Stimulated activated naive CD4-positive, alpha-beta T cell treated with Interleukin-2 at 50 U/mL for 16 hours (primary cell): ENCODE data around the gene MUC5AC.
"Not testable (repeated sequence)": the region's sequence is repeated elsewhere in the genome, so short reads cannot be mapped to it uniquely, and the experiment has no call there.

ENCODE experiments used
- DNase-seq: peaks from one replicate; lab custom pipeline; 2025; lab: John Stamatoyannopoulos, UW

MUC5AC gene

DNA sequence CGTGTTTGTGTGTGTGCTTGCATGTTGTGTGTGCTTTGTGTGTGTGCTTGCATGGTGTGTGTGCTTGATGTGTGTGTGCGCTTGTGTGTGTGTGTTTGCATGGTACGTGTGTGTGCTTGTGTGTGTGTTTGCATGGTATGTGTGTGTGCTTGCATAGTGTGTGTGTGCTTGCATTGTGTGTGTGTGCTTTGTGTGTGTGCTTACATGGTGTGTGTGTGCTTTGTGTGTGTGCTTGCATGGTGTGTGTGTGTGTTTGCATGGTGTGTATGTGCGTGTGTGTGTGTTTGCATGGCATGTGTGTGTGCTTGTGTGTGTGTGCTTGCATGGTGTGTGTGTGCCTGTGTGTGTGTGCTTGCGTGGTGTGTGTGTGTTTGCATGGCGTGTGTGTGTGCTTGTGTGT is 10.0 kb upstream of the MUC5AC start:
- DNase-seq, result no peak

DNA sequence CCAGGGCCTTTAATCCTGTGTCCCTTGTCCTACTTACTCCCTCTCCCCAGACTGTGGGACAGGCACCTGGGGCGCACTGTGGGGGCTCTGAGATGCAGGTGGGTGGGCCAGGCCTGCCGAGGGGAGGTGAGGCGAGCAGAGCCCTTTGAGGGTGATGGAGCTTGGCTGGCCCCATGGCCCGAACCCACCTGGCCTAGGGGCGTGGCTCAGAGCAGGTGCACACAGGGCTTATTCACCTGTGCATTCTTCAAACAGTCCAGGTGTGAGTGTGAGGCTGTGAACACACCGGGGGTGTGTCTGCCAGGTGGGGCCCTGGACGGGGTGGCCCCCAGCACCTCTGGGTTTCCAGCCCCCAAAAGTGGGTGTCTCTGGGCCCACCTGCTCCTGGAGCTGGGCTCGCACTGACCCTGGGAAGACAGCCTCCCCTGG is 9.0 kb upstream of the MUC5AC start:
- DNase-seq, result no peak

DNA sequence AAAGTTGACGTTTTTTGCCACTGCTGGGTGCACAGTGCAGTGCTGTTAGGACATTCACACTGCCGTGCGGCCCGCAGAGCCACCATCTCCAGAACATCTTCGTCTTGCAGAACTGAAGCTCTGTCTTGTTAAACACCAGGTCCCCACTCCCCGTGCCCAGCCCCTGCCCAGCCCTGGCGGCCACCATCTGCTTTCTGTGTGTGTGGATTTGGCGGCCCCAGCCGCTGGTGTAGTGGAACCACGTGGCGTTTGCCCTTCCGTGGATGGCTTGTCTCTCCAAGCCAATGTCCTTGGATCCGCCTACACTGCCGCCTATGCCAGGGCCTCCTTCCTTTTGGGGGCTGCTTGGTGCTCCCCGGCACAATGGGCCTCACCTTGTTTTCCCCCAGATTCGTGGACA is 8.2 kb upstream of the MUC5AC start:
- DNase-seq, result no peak

- no peak for DNase-seq
Observed at GRCh38 chr11:1150116-1150515, 7.6 kb upstream of the MUC5AC start.

- no peak for DNase-seq
Observed at GRCh38 chr11:1150769-1151365, 6.9 kb upstream of the MUC5AC start.

DNA sequence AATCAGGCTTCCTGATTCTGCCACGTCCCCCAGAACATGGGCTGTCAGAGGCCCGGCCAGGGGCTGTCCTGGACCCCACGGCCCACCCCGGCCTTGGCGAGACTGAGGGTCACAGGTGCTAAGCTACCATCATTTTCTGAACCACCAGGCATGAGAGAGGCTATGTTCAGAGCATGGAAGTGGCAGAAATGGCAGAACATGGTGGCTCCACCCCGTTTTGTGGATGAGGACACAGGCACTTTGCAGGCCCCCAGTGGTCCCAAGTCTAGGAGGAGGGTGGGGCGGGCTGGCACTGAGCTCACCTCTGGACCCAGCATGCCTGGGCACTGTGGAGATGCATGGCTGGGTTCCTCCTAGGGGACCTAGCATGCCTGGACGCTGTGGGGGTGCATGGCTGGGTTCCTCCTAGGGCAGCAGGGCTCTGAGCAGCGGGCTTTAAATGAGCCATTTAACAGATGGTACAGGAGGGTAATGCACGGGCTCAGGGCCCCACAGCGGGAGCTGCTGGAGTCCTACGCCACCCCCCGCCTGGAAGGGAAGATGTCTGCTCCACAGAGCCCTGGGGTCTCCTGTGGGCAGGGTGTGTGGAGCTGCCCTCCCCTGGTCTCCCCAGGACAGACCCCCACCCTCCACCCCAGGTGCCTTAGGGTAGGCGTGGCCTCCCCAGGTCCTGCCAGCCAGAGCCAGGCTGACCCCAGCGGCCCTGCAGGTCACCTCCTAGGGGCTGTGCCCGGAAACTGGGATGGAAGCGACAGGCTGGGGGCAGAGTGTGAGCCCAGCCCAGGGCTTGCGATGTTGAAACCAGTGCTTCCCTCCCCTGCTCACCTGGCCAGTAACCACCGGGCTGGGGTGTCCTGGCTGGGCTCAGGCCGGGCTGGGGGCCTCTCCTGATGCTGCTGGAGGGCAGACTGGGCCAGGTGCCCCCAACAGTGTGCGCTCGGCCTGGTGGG is 6.1 kb upstream of the MUC5AC start:
- DNase-seq, result no peak

GRCh38 chr11:1152316-1153104 is 5.2 kb upstream of the MUC5AC start:
- no peak for DNase-seq

DNA sequence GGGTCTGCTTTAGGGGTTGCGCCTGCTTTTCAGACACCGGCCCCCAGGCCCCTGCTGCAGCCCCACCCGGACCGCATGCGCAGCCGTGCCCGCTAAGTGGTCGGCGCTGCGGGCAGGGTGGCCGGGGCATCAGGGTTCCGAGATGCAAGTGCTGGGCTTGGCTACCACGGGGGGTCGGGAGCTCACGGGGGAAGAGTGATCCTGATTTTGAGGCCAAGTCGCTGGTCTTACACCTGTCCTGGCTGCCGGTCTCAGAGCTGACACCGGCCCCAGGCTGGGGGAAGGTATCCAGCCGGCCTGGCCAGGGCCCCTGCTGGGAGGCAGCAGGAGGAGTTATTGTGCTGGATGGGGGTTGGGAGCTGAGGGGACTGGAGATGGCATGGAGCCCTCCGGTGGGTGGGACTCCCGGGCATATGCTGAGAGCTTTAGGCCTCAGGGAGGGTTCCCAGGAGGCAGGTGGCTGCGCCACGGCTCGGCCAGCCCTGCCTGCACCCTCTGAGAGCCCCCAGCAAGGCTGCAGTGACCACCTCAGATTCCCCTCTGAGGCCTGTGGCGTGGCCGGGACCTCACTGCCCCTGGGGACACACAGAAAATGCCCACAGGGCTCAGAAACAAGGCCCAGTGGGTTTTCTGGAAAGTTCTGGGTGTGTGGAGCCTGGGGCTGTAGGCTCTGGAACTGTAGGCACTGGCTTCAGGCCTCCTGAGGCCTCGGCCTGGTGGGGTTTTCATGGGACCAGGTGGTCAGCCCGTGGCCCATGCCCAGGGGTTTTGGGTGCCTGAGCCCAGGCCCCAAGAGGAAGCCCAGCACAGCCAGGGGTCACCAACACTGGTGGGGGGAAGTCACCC is 4.4 kb upstream of the MUC5AC start:
- DNase-seq, result no peak

DNA sequence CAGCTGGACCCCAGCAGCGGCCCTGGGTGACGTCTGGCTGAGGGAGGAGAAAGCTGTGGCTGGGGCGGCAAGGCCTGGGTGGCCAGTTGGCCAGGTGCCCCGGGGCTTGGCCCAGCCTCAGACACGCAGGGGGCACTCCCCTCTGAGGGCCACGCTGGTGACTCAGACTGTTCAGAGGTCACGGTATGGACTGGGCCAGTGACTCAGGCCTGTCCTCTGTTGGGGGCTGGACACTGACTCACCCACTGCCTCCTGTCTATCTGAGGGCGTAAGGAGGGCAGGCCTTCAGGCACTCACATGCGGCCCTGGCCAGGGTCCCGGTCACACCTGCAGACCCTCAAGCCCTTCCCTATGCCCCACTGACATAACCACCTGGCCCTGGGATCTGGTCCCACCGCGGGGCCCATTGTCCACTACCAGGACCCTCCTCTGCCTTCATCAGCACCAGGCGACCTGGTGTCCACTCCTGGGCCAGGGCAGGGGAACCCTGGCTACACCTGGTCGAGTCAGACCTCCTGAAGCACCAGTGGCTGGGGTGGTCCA is 3.7 kb upstream of the MUC5AC start:
- no peak for DNase-seq

DNA sequence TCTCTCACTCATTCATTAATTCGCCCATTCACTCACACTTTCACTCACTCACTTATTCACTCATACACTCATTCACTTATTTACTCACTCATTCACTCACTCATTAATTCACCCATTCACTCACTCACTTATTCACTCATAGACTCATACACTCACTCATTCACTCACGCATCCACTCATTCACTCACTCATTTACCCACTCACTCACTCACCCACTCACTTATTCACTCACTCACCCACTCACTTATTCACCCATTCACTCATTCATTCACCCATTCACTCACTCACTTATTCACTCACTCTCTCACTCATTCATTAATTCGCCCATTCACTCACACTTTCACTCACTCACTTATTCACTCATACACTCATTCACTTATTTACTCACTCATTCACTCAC is 3.1 kb upstream of the MUC5AC start:
- DNase-seq, result not testable (repeated sequence)

DNA sequence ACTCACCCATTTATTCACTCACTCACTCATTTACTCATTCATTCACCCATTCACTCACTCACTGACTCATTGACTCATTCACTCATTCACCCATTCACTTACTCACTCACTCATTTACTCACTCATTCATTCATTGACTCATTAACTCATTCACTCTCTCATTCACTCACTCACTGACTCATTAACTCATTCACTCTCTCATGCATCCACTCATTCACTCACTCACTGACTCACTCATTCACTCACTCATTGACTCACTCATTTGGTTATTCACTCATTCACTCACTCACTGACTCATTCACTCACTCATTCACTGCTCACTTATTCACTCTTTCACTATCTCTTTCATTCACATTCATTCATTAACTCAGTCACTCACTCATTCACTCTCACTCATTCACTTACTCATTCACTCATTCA is 2.5 kb upstream of the MUC5AC start:
- DNase-seq, result no peak

GRCh38 chr11:1156506-1157340 is 1.0 kb upstream of the MUC5AC start:
- DNase-seq, result no peak

DNA sequence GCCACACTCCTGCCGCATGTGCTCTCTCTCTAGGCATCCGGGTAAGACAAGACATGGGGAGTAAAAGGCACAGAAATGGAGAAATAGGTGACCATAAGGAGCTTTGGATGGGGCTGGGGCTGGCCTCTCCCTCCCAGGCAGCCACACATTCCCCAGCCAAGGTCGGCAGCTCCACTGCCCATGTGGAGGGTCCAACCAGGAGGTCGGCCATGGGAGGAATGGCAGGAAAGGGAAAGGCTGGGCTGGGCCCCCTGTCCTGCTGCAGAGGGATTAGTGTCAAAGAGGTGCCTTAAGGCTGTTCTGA is 460 bp upstream of the MUC5AC start:
- DNase-seq, result no peak

DNA sequence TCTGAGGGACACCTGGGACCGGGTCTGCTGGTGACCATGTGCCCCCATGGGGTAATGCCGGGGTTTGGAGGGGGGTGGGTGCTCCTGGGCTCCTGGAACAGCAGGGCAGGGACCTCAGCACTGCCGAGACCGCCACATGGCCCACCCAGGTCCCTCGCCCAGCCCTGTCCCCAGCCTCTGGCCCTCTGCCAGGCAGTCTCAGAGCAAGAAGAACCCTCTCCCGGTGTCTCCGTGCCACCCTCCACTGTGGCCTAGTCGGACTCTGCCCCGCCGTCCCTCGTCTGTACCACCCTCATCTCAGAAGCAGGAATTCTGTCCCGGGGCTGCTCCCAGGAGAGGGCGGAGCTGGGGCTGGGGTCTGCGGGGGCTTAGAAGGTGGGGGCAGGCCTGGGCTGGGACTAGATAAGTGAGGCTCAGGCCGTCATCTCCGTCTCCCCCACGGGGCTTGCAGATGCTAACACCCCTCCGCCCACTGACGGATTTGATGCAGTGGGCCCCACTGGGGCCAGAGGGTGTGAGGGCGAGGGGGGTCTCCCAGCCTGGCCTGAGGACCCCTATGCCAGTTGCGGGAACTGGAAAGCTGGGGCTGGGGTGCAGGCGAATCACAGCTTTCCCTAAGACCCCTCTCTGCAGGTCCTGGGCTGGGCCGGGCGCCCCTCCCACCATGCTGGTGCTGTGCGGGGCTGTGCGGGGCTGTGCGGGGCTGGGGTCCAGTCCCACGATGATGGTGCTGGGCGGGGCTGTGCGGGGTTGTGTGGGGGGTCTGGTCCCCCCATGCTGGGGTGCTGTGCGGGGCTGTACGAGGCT is 1.1 kb downstream of the MUC5AC start:
- DNase-seq, result no peak

DNA sequence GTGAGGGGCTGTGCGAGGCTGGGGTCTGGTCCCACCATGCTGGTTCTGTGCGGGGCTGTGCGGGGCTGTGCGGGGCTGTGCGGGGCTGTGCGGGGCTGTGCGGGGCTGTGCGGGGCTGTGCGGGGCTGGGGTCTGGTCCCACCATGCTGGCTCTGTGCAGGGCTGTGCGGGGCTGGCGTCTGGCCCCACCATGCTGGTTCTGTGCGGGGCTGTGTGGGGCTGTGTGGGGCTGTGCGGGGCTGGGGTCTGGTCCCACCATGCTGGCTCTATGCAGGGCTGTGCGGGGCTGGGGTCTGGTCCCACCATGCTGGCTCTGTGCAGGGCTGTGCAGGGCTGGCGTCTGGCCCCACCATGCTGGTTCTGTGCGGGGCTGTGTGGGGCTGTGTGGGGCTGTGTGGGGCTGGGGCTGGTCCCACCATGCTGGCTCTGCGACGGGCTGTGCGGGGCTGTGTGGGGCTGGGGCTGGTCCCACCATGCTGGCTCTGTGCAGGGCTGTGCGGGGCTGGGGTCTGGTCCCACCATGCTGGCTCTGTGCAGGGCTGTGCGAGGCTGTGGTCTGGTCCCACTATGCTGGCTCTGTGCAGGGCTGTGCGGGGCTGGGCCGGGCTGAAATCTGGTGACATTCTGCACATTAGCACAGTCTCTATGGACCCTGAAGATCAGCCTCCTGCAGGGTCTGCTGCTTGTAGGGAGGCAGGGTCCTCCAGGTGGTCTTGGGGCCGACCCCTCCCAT is 1.9 kb downstream of the MUC5AC start:
- not testable (repeated sequence) for DNase-seq

- no peak for DNase-seq
Observed at GRCh38 chr11:1160231-1161101, 2.7 kb downstream of the MUC5AC start.

GRCh38 chr11:1161410-1162137 is 3.8 kb downstream of the MUC5AC start:
- DNase-seq, result no peak

GRCh38 chr11:1162138-1162475 is 4.4 kb downstream of the MUC5AC start:
- DNase-seq, result no peak
